BJ (cell line): Measurements from ENCODE around the gene MYOM3. TPM values are rescaled to one million over a fixed set of nuclear protein-coding genes. Genes with fewer than 3 reads are reported as not detected.

ENCODE experiments used
- CTCF ChIA-PET: fragments of 350-600 bp; formaldehyde crosslinking; extraction: SDS; loops from one replicate; lab custom pipeline; 2021; ENCODE audit warnings: antibody characterized with exemption, inconsistent platforms; lab: Yijun Ruan, JAX
- POLR2A ChIA-PET: fragments of 300-600 bp; sonication (Branson Sonifier 250); formaldehyde crosslinking; extraction: SDS; loops from one replicate; lab custom pipeline; 2021; ENCODE audit warnings: antibody characterized with exemption; lab: Charles Lee
- DNase-seq: peaks from one replicate; pipeline ENCODE4 v3.0.0-alpha.2; 2011; ENCODE audit warnings: low read depth
- H3K27me3 ChIP-seq: 2 replicates; pipeline ENCODE4 v1.6.0; 2011; ENCODE audit warnings: low read length; ENCODE audit not compliant: control insufficient read depth, insufficient read depth
- H3K36me3 ChIP-seq: 2 replicates; pipeline ENCODE4 v1.5.1; 2011; ENCODE audit warnings: low read length; ENCODE audit not compliant: control insufficient read depth, insufficient read depth
- H3K4me3 ChIP-seq: 2 replicates; pipeline ENCODE4 v1.5.1; 2011; ENCODE audit warnings: low read depth, mild to moderate bottlenecking, control low read depth, low read length
- CTCF ChIP-seq: IDR thresholded peaks from 2 replicates; pipeline ENCODE4 v1.5.1; 2011; ENCODE audit warnings: low read depth, mild to moderate bottlenecking, control low read depth, inconsistent platforms, low read length, moderate library complexity; ENCODE audit not compliant: insufficient read depth
- polyA plus RNA-seq: library from polyadenylated mRNA; depleted of rRNA; stranded (reverse); fragments of >200 nt; gene quantifications from 2 replicates; pipeline ENCODE4 v1.2.3, GENCODE V29; 2011

MYOM3 gene
- polyA plus RNA-seq, 1 experiment, result not detected

GRCh38 chr1:24107462-24108138, 4.3 kb downstream of the MYOM3 start:
- POLR2A ChIA-PET, result no interaction called here
- Histone ChIP-seq H3K27me3 (no peaks in the 10 kb centered on the region), H3K4me3 (no peak overlapping the region), H3K36me3 (no peaks in the 10 kb centered on the region)
- TF ChIP-seq CTCF, result no peak
- CTCF ChIA-PET, result no interaction called here
- no peak for DNase-seq

- CTCF ChIA-PET, result interaction anchor here (0.6 kb wide), 1 partner anchor 236 kb away, joined by 3 read pairs; no protein-coding TSS in a partner anchor
- POLR2A ChIA-PET, result no interaction called here
- DNase-seq, result no peak
- H3K27me3 ChIP-seq, result peaks cover 2% of the 10 kb centered on the region; the same call in 1 of the 2 replicates
- no peak for TF ChIP-seq CTCF
- H3K36me3 ChIP-seq, result no peaks in the 10 kb centered on the region
- no peak overlapping the region for H3K4me3 ChIP-seq
These were observed 6.4 kb downstream of the MYOM3 start for GRCh38 chr1:24105368-24106160.

GRCh38 chr1:24104854-24105253, 7.1 kb downstream of the MYOM3 start:
- TF ChIP-seq CTCF, result no peak
- H3K4me3 ChIP-seq, result no peak overlapping the region
- ChIA-PET POLR2A (no interaction called here), CTCF (no interaction called here)
- H3K27me3 ChIP-seq, result peaks cover 2% of the 10 kb centered on the region; the same call in 1 of the 2 replicates
- no peaks in the 10 kb centered on the region for H3K36me3 ChIP-seq
- no peak for DNase-seq

- no peak for DNase-seq
- Histone ChIP-seq H3K4me3 (no peak overlapping the region), H3K36me3 (no peaks in the 10 kb centered on the region), H3K27me3 (peaks cover 2% of the 10 kb centered on the region)
- TF ChIP-seq CTCF, result no peak
- POLR2A ChIA-PET, result interaction anchor here (0.6 kb wide), 1 partner anchor 19 kb away, joined by 3 read pairs; no protein-coding TSS in a partner anchor
- CTCF ChIA-PET, result no interaction called here
These were observed 8.1 kb downstream of the MYOM3 start for GRCh38 chr1:24103879-24104278.

GRCh38 chr1:24103408-24103807, 8.5 kb downstream of the MYOM3 start:
- no peak for TF ChIP-seq CTCF
- H3K4me3 ChIP-seq, result no peak overlapping the region
- no peak for DNase-seq
- POLR2A ChIA-PET, result interaction anchor here (0.6 kb wide), 1 partner anchor 18 kb away, joined by 3 read pairs; no protein-coding TSS in a partner anchor
- CTCF ChIA-PET, result interaction anchor here (0.7 to 0.8 kb wide), 2 partner anchors 32 to 47 kb away, joined by 3 read pairs; no protein-coding TSS in a partner anchor
- peaks cover 2% of the 10 kb centered on the region for H3K27me3 ChIP-seq
- H3K36me3 ChIP-seq, result no peaks in the 10 kb centered on the region
